HepG2 (cell line): Measurements from ENCODE around the gene ZNRD2. TPM values are rescaled to one million over a fixed set of nuclear protein-coding genes. Genes with fewer than 3 reads are reported as not detected.

Experiments
- EHMT2 ChIP-seq: fragments of 200-600 bp; sonication (generic); IDR thresholded peaks from 2 replicates; pipeline ENCODE4 v1.7.0; 2017; ENCODE audit warnings: antibody characterized with exemption, low read depth, low read length, borderline replicate concordance
- GPN1 ChIP-seq: sonication (generic); formaldehyde crosslinking; IDR thresholded peaks from 2 replicates; pipeline ENCODE4 v1.5.1; 2020; ENCODE audit warnings: missing genetic modification reagents, borderline replicate concordance
- JUN ChIP-seq: sonication (generic); formaldehyde crosslinking; IDR thresholded peaks from 2 replicates; pipeline ENCODE4 v1.4.0; 2020; ENCODE audit warnings: mild to moderate bottlenecking, missing genetic modification reagents
- NFIB ChIP-seq: sonication (generic); formaldehyde crosslinking; IDR thresholded peaks from 2 replicates; pipeline ENCODE4 v1.9.0; 2021; ENCODE audit warnings: missing genetic modification reagents, mild to moderate bottlenecking, borderline replicate concordance
- RAD21 ChIP-seq: fragments of 450-650 bp; formaldehyde crosslinking; IDR thresholded peaks from 2 replicates; pipeline ENCODE4 v1.5.0; 2020; ENCODE audit warnings: mild to moderate bottlenecking
- SAP130 ChIP-seq: IDR thresholded peaks from 2 replicates; pipeline ENCODE4 v1.6.1; 2016; ENCODE audit warnings: low read depth
- XBP1 ChIP-seq: sonication (generic); formaldehyde crosslinking; IDR thresholded peaks from 2 replicates; pipeline ENCODE4 v1.5.0; 2020; ENCODE audit warnings: missing genetic modification reagents
- ZBTB42 ChIP-seq: sonication (generic); formaldehyde crosslinking; IDR thresholded peaks from 2 replicates; pipeline ENCODE4 v1.5.0; 2020; ENCODE audit warnings: mild to moderate bottlenecking, missing genetic modification reagents
- ZFX ChIP-seq: sonication (generic); formaldehyde crosslinking; IDR thresholded peaks from 2 replicates; pipeline ENCODE4 v1.4.0; 2020; ENCODE audit warnings: mild to moderate bottlenecking, low read depth, missing genetic modification reagents, moderate library complexity
- ZNF10 ChIP-seq: sonication (generic); formaldehyde crosslinking; IDR thresholded peaks from 2 replicates; pipeline ENCODE4 v1.4.0; 2020; ENCODE audit warnings: mild to moderate bottlenecking, low read depth, missing genetic modification reagents, borderline replicate concordance
- ZNF205 ChIP-seq: IDR thresholded peaks from 2 replicates; pipeline ENCODE4 v1.6.1; 2018; ENCODE audit warnings: missing biosample characterization, missing genetic modification reagents
- ZNF33A ChIP-seq: sonication (generic); formaldehyde crosslinking; IDR thresholded peaks from 2 replicates; pipeline ENCODE4 v1.5.1; 2020; ENCODE audit warnings: missing genetic modification reagents, mild to moderate bottlenecking, moderate library complexity, borderline replicate concordance
- ZNF460 ChIP-seq: sonication (generic); formaldehyde crosslinking; IDR thresholded peaks from 2 replicates; pipeline ENCODE4 v1.5.1; 2020; ENCODE audit warnings: missing genetic modification reagents, mild to moderate bottlenecking, borderline replicate concordance
- ZNF644 ChIP-seq: IDR thresholded peaks from 2 replicates; pipeline ENCODE4 v1.6.1; 2016; ENCODE audit warnings: low read depth
- ZNF670 ChIP-seq: sonication (generic); formaldehyde crosslinking; IDR thresholded peaks from 2 replicates; pipeline ENCODE4 v1.8.0; 2022; ENCODE audit warnings: mild to moderate bottlenecking, missing genetic modification reagents, borderline replicate concordance
- ZNF672 ChIP-seq: sonication (generic); formaldehyde crosslinking; IDR thresholded peaks from 2 replicates; pipeline ENCODE4 v1.8.1; 2022; ENCODE audit warnings: missing genetic modification reagents
- ZNF709 ChIP-seq: sonication (generic); formaldehyde crosslinking; IDR thresholded peaks from 2 replicates; pipeline ENCODE4 v1.5.0; 2020; ENCODE audit warnings: mild to moderate bottlenecking, missing genetic modification reagents
- ZNF747 ChIP-seq: sonication (generic); formaldehyde crosslinking; IDR thresholded peaks from 2 replicates; pipeline ENCODE4 v1.8.1; 2023; ENCODE audit warnings: missing genetic modification reagents, mild to moderate bottlenecking, borderline replicate concordance
- ZNF75D ChIP-seq: sonication (generic); formaldehyde crosslinking; IDR thresholded peaks from 2 replicates; pipeline ENCODE4 v1.8.1; 2023; ENCODE audit warnings: missing genetic modification reagents, mild to moderate bottlenecking, borderline replicate concordance
- ZNF780A ChIP-seq: sonication (generic); formaldehyde crosslinking; IDR thresholded peaks from 2 replicates; pipeline ENCODE4 v1.8.0; 2022; ENCODE audit warnings: mild to moderate bottlenecking, missing genetic modification reagents, moderate library complexity
- ZSCAN12 ChIP-seq: sonication (generic); formaldehyde crosslinking; IDR thresholded peaks from 2 replicates; pipeline ENCODE4 v1.9.0; 2021; ENCODE audit warnings: mild to moderate bottlenecking, missing genetic modification reagents
- polyA plus RNA-seq, 8 experiments: library from polyadenylated mRNA; depleted of rRNA in 3 of 8; stranded (reverse) in 7 of 8; unstranded in 1 of 8; fragments of >200 nt; fragmentation: Illumina TruSeq in 4 of 8; extraction: Trizol in 4 of 8; gene quantifications; 2 replicates each; pipeline versions ENCODE4 v1.2.1 to v1.2.3, GENCODE V29; 2011 to 2016; ENCODE audit warnings: low read depth in 4 of 8, missing spikeins in 1 of 8, mixed read lengths in 1 of 8; ENCODE audit not compliant: insufficient read depth in 1 of 8
- total RNA-seq, 5 experiments: library from RNA; depleted of rRNA; stranded (reverse); fragments of >200 nt; fragmentation: Illumina TruSeq; extraction: Trizol; gene quantifications; 2 replicates each; pipeline ENCODE4 v1.2.3, GENCODE V29; 2016; ENCODE audit warnings: low read depth in 1 of 5
- TF ChIP-seq, protein P1 (sequence below): sonication (generic); formaldehyde crosslinking; IDR thresholded peaks from 2 replicates; pipeline ENCODE4 v1.8.0; 2022; ENCODE audit warnings: missing genetic modification reagents, mild to moderate bottlenecking, moderate library complexity, borderline replicate concordance
- TF ChIP-seq, protein P2 (sequence below): sonication (generic); formaldehyde crosslinking; IDR thresholded peaks from 2 replicates; pipeline ENCODE4 v1.4.0; 2020; ENCODE audit warnings: missing genetic modification reagents, mild to moderate bottlenecking, borderline replicate concordance
- TF ChIP-seq, protein P3 (sequence below): sonication (generic); formaldehyde crosslinking; conservative IDR thresholded peaks from 2 replicates; pipeline ENCODE4 v1.8.1; 2023; ENCODE audit warnings: missing genetic modification reagents
- TF ChIP-seq, protein P4 (sequence below): sonication (generic); formaldehyde crosslinking; IDR thresholded peaks from 2 replicates; pipeline ENCODE4 v1.9.0; 2021; ENCODE audit warnings: missing genetic modification reagents, borderline replicate concordance

ZNRD2 gene
- total and polyA plus RNA-seq, 2 of the 13 experiments (the other 11 are each of a cell fraction or from before 2014, with no cell fraction given), result 29.2 to 34.0 TPM

DNA sequence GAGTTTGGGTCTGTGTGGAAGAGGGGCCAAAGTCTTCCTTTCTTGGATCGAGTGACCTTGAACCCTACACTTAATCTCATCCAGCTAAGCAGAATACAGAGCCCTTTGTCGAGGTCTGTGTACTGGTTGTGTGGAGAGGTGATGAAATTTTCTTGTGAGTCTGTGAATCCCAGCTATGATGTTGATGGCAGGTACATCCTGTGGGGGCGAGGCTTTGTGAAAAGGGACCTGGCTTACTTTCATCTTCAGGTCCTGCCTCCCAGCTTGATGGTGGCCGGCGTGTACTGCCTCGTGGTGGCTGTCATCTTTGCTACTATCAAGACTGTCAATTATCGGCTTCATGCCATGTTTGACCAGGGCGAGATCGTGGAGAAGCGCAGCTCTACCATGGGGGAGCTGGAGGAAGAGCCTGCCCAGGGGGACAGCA is 46.3 kb downstream of the ZNRD2 start (continued):
- TF ChIP-seq, protein P1, sequence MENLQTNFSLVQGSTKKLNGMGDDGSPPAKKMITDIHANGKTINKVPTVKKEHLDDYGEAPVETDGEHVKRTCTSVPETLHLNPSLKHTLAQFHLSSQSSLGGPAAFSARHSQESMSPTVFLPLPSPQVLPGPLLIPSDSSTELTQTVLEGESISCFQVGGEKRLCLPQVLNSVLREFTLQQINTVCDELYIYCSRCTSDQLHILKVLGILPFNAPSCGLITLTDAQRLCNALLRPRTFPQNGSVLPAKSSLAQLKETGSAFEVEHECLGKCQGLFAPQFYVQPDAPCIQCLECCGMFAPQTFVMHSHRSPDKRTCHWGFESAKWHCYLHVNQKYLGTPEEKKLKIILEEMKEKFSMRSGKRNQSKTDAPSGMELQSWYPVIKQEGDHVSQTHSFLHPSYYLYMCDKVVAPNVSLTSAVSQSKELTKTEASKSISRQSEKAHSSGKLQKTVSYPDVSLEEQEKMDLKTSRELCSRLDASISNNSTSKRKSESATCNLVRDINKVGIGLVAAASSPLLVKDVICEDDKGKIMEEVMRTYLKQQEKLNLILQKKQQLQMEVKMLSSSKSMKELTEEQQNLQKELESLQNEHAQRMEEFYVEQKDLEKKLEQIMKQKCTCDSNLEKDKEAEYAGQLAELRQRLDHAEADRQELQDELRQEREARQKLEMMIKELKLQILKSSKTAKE (CRISPR knock-in tag), result no peak
- no peak for TF ChIP-seq ZNF10
- 0 out of 2 replicates have a peak, but pooled peaks have one; percentile 33 for TF ChIP-seq ZNF709
- no peak for TF ChIP-seq ZNF460 (CRISPR knock-in tag)
- no peak for TF ChIP-seq XBP1 (CRISPR knock-in tag)
- TF ChIP-seq, protein P2, sequence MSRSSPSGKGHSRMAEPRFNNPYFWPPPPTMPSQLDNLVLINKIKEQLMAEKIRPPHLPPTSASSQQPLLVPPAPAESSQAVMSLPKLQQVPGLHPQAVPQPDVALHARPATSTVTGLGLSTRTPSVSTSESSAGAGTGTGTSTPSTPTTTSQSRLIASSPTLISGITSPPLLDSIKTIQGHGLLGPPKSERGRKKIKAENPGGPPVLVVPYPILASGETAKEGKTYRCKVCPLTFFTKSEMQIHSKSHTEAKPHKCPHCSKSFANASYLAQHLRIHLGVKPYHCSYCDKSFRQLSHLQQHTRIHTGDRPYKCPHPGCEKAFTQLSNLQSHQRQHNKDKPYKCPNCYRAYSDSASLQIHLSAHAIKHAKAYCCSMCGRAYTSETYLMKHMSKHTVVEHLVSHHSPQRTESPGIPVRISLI (CRISPR knock-in tag), result no peak
- no peak for TF ChIP-seq ZNF205 (CRISPR knock-in tag)
- TF ChIP-seq ZSCAN12 (CRISPR knock-in tag), result no peak
- no peak for TF ChIP-seq ZNF780A (CRISPR knock-in tag)
- TF ChIP-seq, protein P3, sequence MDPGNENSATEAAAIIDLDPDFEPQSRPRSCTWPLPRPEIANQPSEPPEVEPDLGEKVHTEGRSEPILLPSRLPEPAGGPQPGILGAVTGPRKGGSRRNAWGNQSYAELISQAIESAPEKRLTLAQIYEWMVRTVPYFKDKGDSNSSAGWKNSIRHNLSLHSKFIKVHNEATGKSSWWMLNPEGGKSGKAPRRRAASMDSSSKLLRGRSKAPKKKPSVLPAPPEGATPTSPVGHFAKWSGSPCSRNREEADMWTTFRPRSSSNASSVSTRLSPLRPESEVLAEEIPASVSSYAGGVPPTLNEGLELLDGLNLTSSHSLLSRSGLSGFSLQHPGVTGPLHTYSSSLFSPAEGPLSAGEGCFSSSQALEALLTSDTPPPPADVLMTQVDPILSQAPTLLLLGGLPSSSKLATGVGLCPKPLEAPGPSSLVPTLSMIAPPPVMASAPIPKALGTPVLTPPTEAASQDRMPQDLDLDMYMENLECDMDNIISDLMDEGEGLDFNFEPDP (CRISPR knock-in tag), result no peak
- TF ChIP-seq JUN, result no peak
- TF ChIP-seq ZNF747, result no peak
- TF ChIP-seq NFIB, result no peak
- TF ChIP-seq EHMT2, result no peak
- TF ChIP-seq ZNF75D (CRISPR knock-in tag), result no peak
- TF ChIP-seq SAP130 (CRISPR knock-in tag), result peak; percentile 89
- TF ChIP-seq, protein P4, sequence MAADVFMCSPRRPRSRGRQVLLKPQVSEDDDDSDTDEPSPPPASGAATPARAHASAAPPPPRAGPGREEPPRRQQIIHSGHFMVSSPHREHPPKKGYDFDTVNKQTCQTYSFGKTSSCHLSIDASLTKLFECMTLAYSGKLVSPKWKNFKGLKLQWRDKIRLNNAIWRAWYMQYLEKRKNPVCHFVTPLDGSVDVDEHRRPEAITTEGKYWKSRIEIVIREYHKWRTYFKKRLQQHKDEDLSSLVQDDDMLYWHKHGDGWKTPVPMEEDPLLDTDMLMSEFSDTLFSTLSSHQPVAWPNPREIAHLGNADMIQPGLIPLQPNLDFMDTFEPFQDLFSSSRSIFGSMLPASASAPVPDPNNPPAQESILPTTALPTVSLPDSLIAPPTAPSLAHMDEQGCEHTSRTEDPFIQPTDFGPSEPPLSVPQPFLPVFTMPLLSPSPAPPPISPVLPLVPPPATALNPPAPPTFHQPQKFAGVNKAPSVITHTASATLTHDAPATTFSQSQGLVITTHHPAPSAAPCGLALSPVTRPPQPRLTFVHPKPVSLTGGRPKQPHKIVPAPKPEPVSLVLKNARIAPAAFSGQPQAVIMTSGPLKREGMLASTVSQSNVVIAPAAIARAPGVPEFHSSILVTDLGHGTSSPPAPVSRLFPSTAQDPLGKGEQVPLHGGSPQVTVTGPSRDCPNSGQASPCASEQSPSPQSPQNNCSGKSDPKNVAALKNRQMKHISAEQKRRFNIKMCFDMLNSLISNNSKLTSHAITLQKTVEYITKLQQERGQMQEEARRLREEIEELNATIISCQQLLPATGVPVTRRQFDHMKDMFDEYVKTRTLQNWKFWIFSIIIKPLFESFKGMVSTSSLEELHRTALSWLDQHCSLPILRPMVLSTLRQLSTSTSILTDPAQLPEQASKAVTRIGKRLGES, result no peak
- no peak for TF ChIP-seq ZBTB42 (CRISPR knock-in tag)
- TF ChIP-seq RAD21, result no peak
- TF ChIP-seq ZFX, result no peak; the same call in 1 of the 2 replicates
- TF ChIP-seq ZNF672 (CRISPR knock-in tag), result no peak
- no peak for TF ChIP-seq ZNF644 (CRISPR knock-in tag)
- TF ChIP-seq GPN1 (CRISPR knock-in tag), result no peak
- no peak for TF ChIP-seq ZNF33A (CRISPR knock-in tag)
- no peak for TF ChIP-seq ZNF670 (CRISPR knock-in tag)
